Glutamatergic neuron (in vitro differentiated cells): ENCODE results near the gene SPEG. TPM values are rescaled to one million over a fixed set of nuclear protein-coding genes. Genes with fewer than 3 reads are reported as not detected.
A peak's percentile ranks its signal among the peaks of the same experiment; 100 is the strongest.

Source experiments
- DNase-seq: peaks from one replicate; pipeline ENCODE4 v3.0.0; 2022
- H3K27ac Mint-ChIP-seq: one replicate; pipeline ENCODE4 v1.8.0; 2020; ENCODE audit warnings: mild to moderate bottlenecking, mixed read lengths, inconsistent platforms; ENCODE audit not compliant: unreplicated experiment
- H3K27me3 Mint-ChIP-seq: one replicate; pipeline ENCODE4 v1.8.0; 2020; ENCODE audit warnings: mild to moderate bottlenecking, moderate library complexity, mixed read lengths, inconsistent platforms; ENCODE audit not compliant: unreplicated experiment
- H3K36me3 Mint-ChIP-seq: one replicate; pipeline ENCODE4 v1.8.0; 2020; ENCODE audit warnings: mild to moderate bottlenecking, mixed read lengths, inconsistent platforms; ENCODE audit not compliant: unreplicated experiment
- H3K4me1 Mint-ChIP-seq: one replicate; pipeline ENCODE4 v1.8.0; 2020; ENCODE audit warnings: mild to moderate bottlenecking, low read depth, mixed read lengths, inconsistent platforms; ENCODE audit not compliant: unreplicated experiment
- H3K4me3 Mint-ChIP-seq: one replicate; pipeline ENCODE4 v1.8.0; 2020; ENCODE audit warnings: mild to moderate bottlenecking, mixed read lengths, inconsistent platforms; ENCODE audit not compliant: unreplicated experiment
- H3K9me3 Mint-ChIP-seq: one replicate; pipeline ENCODE4 v1.8.0; 2020; ENCODE audit warnings: mild to moderate bottlenecking, moderate library complexity, mixed read lengths, inconsistent platforms; ENCODE audit not compliant: unreplicated experiment
- CTCF ChIP-seq: fragments of 200-600 bp; sonication (generic); IDR thresholded peaks from one replicate; pipeline ENCODE4 v1.5.0; 2021; ENCODE audit not compliant: partially characterized antibody, unreplicated experiment
- total RNA-seq: library from RNA; stranded (reverse); fragmentation: NEBNext Ultra II Directional; extraction: Animal tissue kit (Norgen Biotek cat#: 25700); gene quantifications from one replicate; pipeline ENCODE4 v1.2.1, GENCODE V29; 2021; ENCODE audit not compliant: unreplicated experiment

SPEG gene
- total RNA-seq, 1 donor from 2014 or later, result 92.9 TPM

GRCh38 chr2:219475697-219476651, 41.3 kb downstream of the SPEG start:
- Mint-ChIP-seq H3K36me3 (no peaks in the 10 kb centered on the region), H3K27me3 (peaks cover 14% of the 10 kb centered on the region), H3K4me1 (peaks cover 9% of the 10 kb centered on the region), H3K27ac (peak overlapping the region; percentile 78), H3K9me3 (no peaks in the 10 kb centered on the region), H3K4me3 (peak overlapping the region; percentile 81)
- DNase-seq, result peak; percentile 89
- peak; percentile 87 for TF ChIP-seq CTCF

DNA sequence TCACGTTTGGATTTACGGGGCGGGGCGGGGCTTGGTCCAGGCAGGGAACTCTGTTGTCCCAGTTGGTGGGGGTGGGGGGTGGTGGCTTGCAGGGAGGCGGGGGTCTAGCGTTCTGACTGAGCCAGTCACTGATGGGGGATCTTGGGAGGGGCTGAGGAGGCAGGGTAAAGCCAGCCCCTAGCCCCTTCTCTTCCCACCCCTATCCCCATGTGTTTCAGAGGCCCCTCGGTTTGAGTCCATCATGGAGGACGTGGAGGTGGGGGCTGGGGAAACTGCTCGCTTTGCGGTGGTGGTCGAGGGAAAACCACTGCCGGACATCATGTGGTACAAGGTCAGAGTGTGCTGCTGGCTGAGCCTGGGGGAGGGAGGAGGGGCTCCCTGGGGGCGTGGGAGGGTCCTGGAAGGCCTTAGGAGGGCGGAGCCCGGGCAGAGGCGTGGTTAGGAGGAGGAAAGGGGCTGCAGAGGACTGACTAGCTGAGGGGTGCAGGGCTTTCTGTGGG, 42.1 kb downstream of the SPEG start:
- Mint-ChIP-seq H3K27me3 (peaks cover 16% of the 10 kb centered on the region), H3K36me3 (no peaks in the 10 kb centered on the region), H3K9me3 (no peaks in the 10 kb centered on the region), H3K27ac (peak overlapping the region; percentile 78), H3K4me1 (peaks cover 8% of the 10 kb centered on the region), H3K4me3 (peak overlapping the region; percentile 81)
- no peak for TF ChIP-seq CTCF
- DNase-seq, result peak; percentile 89

DNA sequence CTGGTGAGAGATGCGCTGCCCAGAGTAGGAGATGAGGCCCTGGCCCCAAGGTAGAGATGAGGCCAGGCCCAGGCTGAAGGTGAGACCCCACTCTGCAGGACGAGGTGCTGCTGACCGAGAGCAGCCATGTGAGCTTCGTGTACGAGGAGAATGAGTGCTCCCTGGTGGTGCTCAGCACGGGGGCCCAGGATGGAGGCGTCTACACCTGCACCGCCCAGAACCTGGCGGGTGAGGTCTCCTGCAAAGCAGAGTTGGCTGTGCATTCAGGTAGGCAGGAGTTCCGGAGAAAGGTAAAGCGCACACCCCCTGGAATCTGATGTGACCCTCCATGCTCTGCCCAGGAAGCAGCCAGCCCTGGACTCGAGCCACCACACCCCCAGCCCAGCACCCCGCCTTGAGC, 42.5 kb downstream of the SPEG start:
- H3K27ac Mint-ChIP-seq, result peak overlapping the region; percentile 78
- DNase-seq, result no peak
- H3K36me3 Mint-ChIP-seq, result no peaks in the 10 kb centered on the region
- no peak overlapping the region for H3K4me3 Mint-ChIP-seq
- H3K9me3 Mint-ChIP-seq, result no peaks in the 10 kb centered on the region
- H3K4me1 Mint-ChIP-seq, result peaks cover 8% of the 10 kb centered on the region
- peaks cover 16% of the 10 kb centered on the region for H3K27me3 Mint-ChIP-seq
- no peak for TF ChIP-seq CTCF

DNA sequence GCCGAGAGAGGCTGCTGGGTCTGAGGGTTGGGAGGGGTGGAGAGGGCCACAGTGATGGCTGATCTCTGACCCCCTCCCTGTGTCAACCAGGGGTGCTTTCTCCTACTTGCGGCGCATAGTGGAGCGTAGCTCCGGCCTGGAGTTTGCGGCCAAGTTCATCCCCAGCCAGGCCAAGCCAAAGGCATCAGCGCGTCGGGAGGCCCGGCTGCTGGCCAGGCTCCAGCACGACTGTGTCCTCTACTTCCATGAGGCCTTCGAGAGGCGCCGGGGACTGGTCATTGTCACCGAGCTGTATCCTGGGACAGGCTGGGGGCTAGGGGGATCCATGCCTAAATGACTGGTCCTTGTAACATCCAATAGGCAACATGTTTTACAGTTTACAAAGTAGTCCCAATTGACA, 43.2 kb downstream of the SPEG start:
- no peak for TF ChIP-seq CTCF

GRCh38 chr2:219478916-219479315, 44.3 kb downstream of the SPEG start:
- peaks cover 15% of the 10 kb centered on the region for H3K27me3 Mint-ChIP-seq
- no peaks in the 10 kb centered on the region for H3K36me3 Mint-ChIP-seq
- H3K4me1 Mint-ChIP-seq, result peaks cover 7% of the 10 kb centered on the region
- DNase-seq, result no peak
- no peak for TF ChIP-seq CTCF
- no peak overlapping the region for H3K4me3 Mint-ChIP-seq
- H3K27ac Mint-ChIP-seq, result no peak overlapping the region
- peaks cover 1% of the 10 kb centered on the region for H3K9me3 Mint-ChIP-seq

More for the DNA sequence above, 43.2 kb downstream of the SPEG start:
- Mint-ChIP-seq H3K4me3 (no peak overlapping the region), H3K27me3 (peaks cover 16% of the 10 kb centered on the region), H3K27ac (no peak overlapping the region), H3K9me3 (peaks cover under 1% of the 10 kb centered on the region), H3K4me1 (peaks cover 9% of the 10 kb centered on the region), H3K36me3 (no peaks in the 10 kb centered on the region)
- no peak for DNase-seq
